HCT116 (cell line): ENCODE measurements around the gene TMEM229A.

Experiments
- ATF3 ChIP-seq: IDR thresholded peaks from 2 replicates; pipeline ENCODE4 v1.6.1; 2012
- CEBPB ChIP-seq: IDR thresholded peaks from 2 replicates; pipeline ENCODE4 v1.6.1; 2012; ENCODE audit warnings: low read depth
- CTCF ChIP-seq, 3 experiments: fragments of 200-600 bp in 1 of 3; sonication (generic) in 1 of 3; IDR thresholded peaks in 2 of 3; conservative IDR thresholded peaks in 1 of 3; 2 replicates each; pipeline ENCODE4 v1.5.1; 2012 to 2017; ENCODE audit warnings: low read depth in 2 of 3, low read length in 2 of 3, antibody characterized with exemption in 1 of 3, borderline replicate concordance in 1 of 3, control low read depth in 1 of 3, mild to moderate bottlenecking in 1 of 3, mixed read lengths in 1 of 3, mixed run types in 1 of 3, moderate library complexity in 1 of 3; ENCODE audit not compliant: insufficient read depth in 1 of 3
- EZH2 ChIP-seq: fragments of 200-600 bp; sonication (generic); IDR thresholded peaks from 2 replicates; pipeline ENCODE4 v1.6.1; 2017; ENCODE audit warnings: antibody characterized with exemption, mixed run types
- JUND ChIP-seq: IDR thresholded peaks from 2 replicates; pipeline ENCODE4 v1.6.1; 2012
- POLR2A ChIP-seq: IDR thresholded peaks from 2 replicates; pipeline ENCODE4 v1.7.0; 2011; ENCODE audit warnings: borderline replicate concordance; ENCODE audit not compliant: insufficient read depth, insufficient read length; ENCODE audit errors: extremely low read depth
- RAD21 ChIP-seq: IDR thresholded peaks from 2 replicates; pipeline ENCODE4 v1.6.1; 2012; ENCODE audit warnings: low read depth, mild to moderate bottlenecking
- REST ChIP-seq: IDR thresholded peaks from 2 replicates; pipeline ENCODE4 v1.6.1; 2012; ENCODE audit warnings: low read depth
- SRF ChIP-seq: IDR thresholded peaks from 2 replicates; pipeline ENCODE4 v1.6.1; 2012; ENCODE audit warnings: low read depth
- ZBTB33 ChIP-seq: IDR thresholded peaks from 2 replicates; pipeline ENCODE4 v1.6.1; 2011; ENCODE audit warnings: mild to moderate bottlenecking, low read length, moderate library complexity; ENCODE audit not compliant: insufficient replicate concordance; ENCODE audit errors: extremely low read depth
- ZNF274 ChIP-seq: fragments of 200-500 bp; sonication (Bioruptor generic); IDR thresholded peaks from 2 replicates; pipeline ENCODE4 v1.6.1; 2014; ENCODE audit warnings: mild to moderate bottlenecking, low read depth, low read length, inconsistent platforms

GRCh38 chr7:124033095-124033806 lies 384 bp upstream of the TMEM229A start:
- no peak for TF ChIP-seq CTCF (IDR thresholded peaks at IDR 0.05 in 2 of 3, conservative IDR thresholded peaks at IDR 0.05 in 1 of 3; ENCODE audit: borderline replicate concordance in 1 of 3, insufficient read depth in 1 of 3, low read depth in 2 of 3, low read length in 2 of 3)
- TF ChIP-seq REST: no peak
- TF ChIP-seq CEBPB: no peak
- no peak for TF ChIP-seq ZNF274
- no peak for TF ChIP-seq JUND
- no peak for TF ChIP-seq ATF3
- no peak for TF ChIP-seq EZH2
- no peak for TF ChIP-seq RAD21
- TF ChIP-seq ZBTB33: no peak
- no peak for TF ChIP-seq SRF
- TF ChIP-seq POLR2A: no peak
